OCI-LY3 (cell line): ENCODE results near the gene IGFBP3.

Source experiments
- H2AFZ ChIP-seq: fragments of 200-600, 300-600 bp; shearing (Covaris generic); 2 replicates; pipeline ENCODE4 v1.6.0; 2014; ENCODE audit warnings: antibody characterized with exemption, low read depth, low read length
- H3K27ac ChIP-seq: fragments of 200-600, 300-600 bp; sonication (generic); 2 replicates; pipeline ENCODE4 v1.5.1; 2014; ENCODE audit warnings: mild to moderate bottlenecking, low read length, moderate library complexity, mixed read lengths
- H3K27me3 ChIP-seq: fragments of 200-600, 300-600 bp; sonication (generic); 2 replicates; pipeline ENCODE4 v1.6.1; 2014; ENCODE audit warnings: low read depth, low read length, mixed read lengths
- H3K36me3 ChIP-seq: fragments of 200-600, 300-600 bp; sonication (generic); replicated peaks from 2 replicates; pipeline ENCODE3; 2014; ENCODE audit warnings: low read depth, low read length, mixed read lengths
- H3K4me1 ChIP-seq: fragments of 300-600, 200-600 bp; sonication (generic); 2 replicates; pipeline ENCODE4 v1.6.1; 2014; ENCODE audit warnings: low read length, mixed read lengths
- H3K4me2 ChIP-seq: fragments of 200-600, 300-600 bp; sonication (generic); 2 replicates; pipeline ENCODE4 v1.6.1; 2014; ENCODE audit warnings: low read length, mixed read lengths
- H3K4me3 ChIP-seq: fragments of 300-600, 200-600 bp; sonication (generic); 2 replicates; pipeline ENCODE4 v1.5.1; 2014; ENCODE audit warnings: antibody characterized with exemption, mild to moderate bottlenecking, low read length, moderate library complexity
- H3K79me2 ChIP-seq: fragments of 300-600, 200-600 bp; shearing (Covaris generic); 2 replicates; pipeline ENCODE4 v1.6.1; 2014; ENCODE audit warnings: mild to moderate bottlenecking, low read length, mixed read lengths
- H3K9ac ChIP-seq: fragments of 300-600, 200-600 bp; shearing (Covaris generic); 2 replicates; pipeline ENCODE4 v1.6.0; 2014; ENCODE audit warnings: mild to moderate bottlenecking, low read length, moderate library complexity
- H3K9me3 ChIP-seq: fragments of 200-600, 300-600 bp; shearing (Covaris generic); 2 replicates; pipeline ENCODE4 v1.6.1; 2014; ENCODE audit warnings: low read length, mixed read lengths; ENCODE audit not compliant: insufficient read depth
- H4K20me1 ChIP-seq: fragments of 200-600, 300-600 bp; sonication (generic); 2 replicates; pipeline ENCODE4 v1.6.1; 2016; ENCODE audit warnings: low read length, mixed read lengths; ENCODE audit not compliant: insufficient read depth
- CTCF ChIP-seq: fragments of 200-600, 300-600 bp; sonication (generic); IDR thresholded peaks from 2 replicates; pipeline ENCODE4 v1.5.1; 2014; ENCODE audit warnings: antibody characterized with exemption, low read length, low read depth
- EZH2phosphoT487 ChIP-seq: fragments of 200-600 bp; shearing (Covaris generic); IDR thresholded peaks from 2 replicates; pipeline ENCODE4 v1.6.1; 2018; ENCODE audit warnings: antibody characterized with exemption, mixed run types, low read depth

Gene IGFBP3

GRCh38 chr7:45923290-45923689, 2.2 kb upstream of the IGFBP3 start:
- Histone ChIP-seq H2AFZ (peak overlapping the region; percentile 82), H3K36me3 (no peaks in the 10 kb centered on the region), H3K4me1 (peaks cover 9% of the 10 kb centered on the region), H3K9ac (peak overlapping the region; percentile 38; the same call in 1 of the 2 replicates), H3K27me3 (peaks cover 4% of the 10 kb centered on the region; the same call in 1 of the 2 replicates), H3K27ac (no peak overlapping the region), H3K9me3 (no peaks in the 10 kb centered on the region), H3K4me3 (peak overlapping the region; percentile 73), H3K4me2 (peak overlapping the region; percentile 82), H4K20me1 (no peaks in the 10 kb centered on the region), H3K79me2 (no peaks in the 10 kb centered on the region)
- TF ChIP-seq CTCF: peak; percentile 93
- no peak for TF ChIP-seq EZH2phosphoT487

DNA sequence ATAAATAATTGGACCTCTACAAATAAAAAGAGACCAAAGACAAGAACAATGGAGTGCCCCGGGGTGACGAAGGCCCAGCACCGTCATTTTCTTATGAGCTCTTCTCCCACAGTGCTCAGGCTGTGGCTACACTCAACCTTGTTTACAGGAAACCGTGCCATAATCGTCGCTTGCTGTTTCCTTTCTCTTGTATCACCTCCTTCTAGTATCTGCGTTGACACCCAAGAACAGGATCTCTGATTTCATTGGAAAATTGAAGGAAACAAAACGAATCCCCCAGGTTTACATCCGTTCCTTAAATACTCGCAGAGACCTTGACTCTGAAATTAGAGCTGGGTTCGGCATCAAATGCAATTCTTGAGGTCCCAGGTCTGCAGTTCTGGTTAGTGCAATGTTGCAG, 1.7 kb upstream of the IGFBP3 start:
- H4K20me1 ChIP-seq: no peaks in the 10 kb centered on the region
- TF ChIP-seq EZH2phosphoT487 (no peak), CTCF (no peak)
- no peaks in the 10 kb centered on the region for H3K36me3 ChIP-seq
- peaks cover 4% of the 10 kb centered on the region; the same call in 1 of the 2 replicates for H3K27me3 ChIP-seq
- H3K9me3 ChIP-seq: no peaks in the 10 kb centered on the region
- peak overlapping the region; percentile 38 for H3K9ac ChIP-seq
- peaks cover 13% of the 10 kb centered on the region for H3K4me1 ChIP-seq
- H3K79me2 ChIP-seq: no peaks in the 10 kb centered on the region
- peak overlapping the region; percentile 73 for H3K4me3 ChIP-seq
- peak overlapping the region; percentile 82 for H3K4me2 ChIP-seq
- H2AFZ ChIP-seq: peak overlapping the region; percentile 82
- H3K27ac ChIP-seq: no peak overlapping the region

DNA sequence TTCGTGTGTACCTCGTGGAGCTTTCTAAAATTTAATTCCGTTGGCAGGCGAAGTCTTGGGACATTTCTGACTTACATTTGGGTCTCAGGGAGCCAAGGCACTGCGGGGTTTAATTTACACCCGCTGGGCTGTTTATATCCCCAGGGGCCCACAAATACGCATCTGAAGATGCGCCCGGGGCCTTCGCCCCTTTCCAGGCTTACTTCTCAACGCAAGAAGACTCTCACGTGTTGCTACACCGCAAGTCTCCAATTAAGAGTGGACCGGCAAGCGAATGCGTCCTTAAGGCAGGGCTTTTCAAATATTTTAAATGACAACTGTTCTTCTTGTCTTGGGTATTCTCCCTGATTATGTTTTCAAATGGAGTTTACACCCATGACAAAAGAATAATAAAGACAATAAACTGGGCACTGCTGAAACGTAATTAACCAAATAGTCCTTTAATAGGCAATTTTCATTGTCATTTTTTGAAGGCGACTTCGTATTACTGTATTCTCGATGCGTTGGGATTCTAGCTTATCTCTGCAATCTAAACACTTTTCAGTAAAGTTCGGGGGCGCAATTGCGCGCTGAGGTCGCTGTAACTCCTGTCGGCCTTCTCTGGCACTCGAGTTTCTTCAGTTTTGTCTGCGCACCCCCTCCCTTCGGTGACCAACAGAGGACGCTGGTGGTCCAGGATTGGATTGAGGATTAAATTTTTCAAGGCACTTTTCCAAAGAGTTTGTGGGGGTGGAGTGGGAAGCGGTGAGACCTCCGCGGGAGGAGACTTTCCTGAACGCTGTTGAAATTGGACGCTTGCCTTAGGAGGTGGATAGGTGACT, 837 bp upstream of the IGFBP3 start:
- no peak overlapping the region for H3K9ac ChIP-seq
- peak overlapping the region; percentile 82 for H3K4me2 ChIP-seq
- H3K27me3 ChIP-seq: peaks cover 7% of the 10 kb centered on the region
- H3K79me2 ChIP-seq: no peaks in the 10 kb centered on the region
- H2AFZ ChIP-seq: peak overlapping the region; percentile 82; the same call in 1 of the 2 replicates
- no peaks in the 10 kb centered on the region for H3K36me3 ChIP-seq
- peak overlapping the region; percentile 73; the same call in 1 of the 2 replicates for H3K4me3 ChIP-seq
- no peaks in the 10 kb centered on the region for H4K20me1 ChIP-seq
- H3K4me1 ChIP-seq: peaks cover 15% of the 10 kb centered on the region
- H3K9me3 ChIP-seq: no peaks in the 10 kb centered on the region
- H3K27ac ChIP-seq: no peak overlapping the region
- TF ChIP-seq CTCF (peak; percentile 57), EZH2phosphoT487 (no peak)

DNA sequence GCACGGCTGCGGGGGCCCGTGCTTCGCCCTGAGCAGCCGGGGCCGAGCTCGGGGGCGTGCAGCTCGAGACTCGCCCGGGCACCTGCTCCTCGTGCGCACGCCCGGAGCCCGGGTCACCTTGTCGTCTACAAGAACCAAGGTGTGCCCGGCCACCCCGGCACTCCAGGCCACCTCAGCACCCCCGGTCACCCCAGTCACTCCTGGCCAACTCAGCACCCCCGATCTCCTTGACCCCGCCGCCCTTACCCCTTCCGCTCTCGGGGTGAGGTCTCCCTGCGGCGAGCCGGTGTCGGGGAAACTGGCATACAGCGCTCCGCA, 268 bp upstream of the IGFBP3 start:
- H4K20me1 ChIP-seq: no peaks in the 10 kb centered on the region
- H3K9me3 ChIP-seq: no peaks in the 10 kb centered on the region
- no peak overlapping the region for H3K4me3 ChIP-seq
- H3K36me3 ChIP-seq: no peaks in the 10 kb centered on the region
- H3K27me3 ChIP-seq: peaks cover 11% of the 10 kb centered on the region
- H3K4me2 ChIP-seq: no peak overlapping the region
- no peaks in the 10 kb centered on the region for H3K79me2 ChIP-seq
- peaks cover 15% of the 10 kb centered on the region for H3K4me1 ChIP-seq
- no peak overlapping the region for H3K27ac ChIP-seq
- no peak for TF ChIP-seq CTCF
- no peak overlapping the region for H3K9ac ChIP-seq
- no peak overlapping the region for H2AFZ ChIP-seq
